ENCODE results near the gene ICA1L. TPM values are rescaled to one million over a fixed set of nuclear protein-coding genes. Genes with fewer than 3 reads are reported as not detected.

Gene ICA1L
- total RNA-seq, 1 experiment from 2014 or later = 0.88 TPM

- DNase-seq (ENCODE audit: low read depth) = no peak
These were observed 88.5 kb downstream of the ICA1L start for GRCh38 chr2:202782940-202783558.

- peak; percentile 92 for DNase-seq (ENCODE audit: low read depth)
These were observed 91.0 kb downstream of the ICA1L start for GRCh38 chr2:202780514-202781021.

- no peak for DNase-seq (ENCODE audit: low read depth)
These were observed 93.3 kb downstream of the ICA1L start for GRCh38 chr2:202778217-202778616.

GRCh38 chr2:202774104-202774503, 97.5 kb downstream of the ICA1L start:
- no peak for DNase-seq (ENCODE audit: low read depth)

- DNase-seq (ENCODE audit: low read depth) = no peak
These were observed 98.1 kb downstream of the ICA1L start for GRCh38 chr2:202773301-202773973.

- no peak for DNase-seq (ENCODE audit: low read depth)
These were observed 99.7 kb downstream of the ICA1L start for GRCh38 chr2:202771741-202772460.

- DNase-seq (ENCODE audit: low read depth) = no peak
These were observed 100.2 kb downstream of the ICA1L start for GRCh38 chr2:202771336-202771735.

- no peak for DNase-seq (ENCODE audit: low read depth)
These were observed 102.4 kb downstream of the ICA1L start for GRCh38 chr2:202769201-202769600.

- no peak for DNase-seq (ENCODE audit: low read depth)
These were observed 103.3 kb downstream of the ICA1L start for GRCh38 chr2:202768273-202768672.

GRCh38 chr2:202765436-202765835, 106.1 kb downstream of the ICA1L start:
- peak; percentile 5 for DNase-seq (ENCODE audit: low read depth)

- no peak for DNase-seq (ENCODE audit: low read depth)
These were observed 106.6 kb downstream of the ICA1L start for GRCh38 chr2:202764991-202765390.

GRCh38 chr2:202763916-202764315, 107.7 kb downstream of the ICA1L start:
- DNase-seq (ENCODE audit: low read depth) = no peak

- DNase-seq (ENCODE audit: low read depth) = no peak
These were observed 109.0 kb downstream of the ICA1L start for GRCh38 chr2:202762556-202762955.

GRCh38 chr2:202760848-202761247, 110.7 kb downstream of the ICA1L start:
- DNase-seq (ENCODE audit: low read depth) = peak; percentile 20

- DNase-seq (ENCODE audit: low read depth) = no peak
These were observed 113.0 kb downstream of the ICA1L start for GRCh38 chr2:202758604-202759003.

- DNase-seq (ENCODE audit: low read depth) = no peak
These were observed 113.4 kb downstream of the ICA1L start for GRCh38 chr2:202758128-202758527.

GRCh38 chr2:202757339-202757738, 114.2 kb downstream of the ICA1L start:
- DNase-seq (ENCODE audit: low read depth) = no peak

GRCh38 chr2:202756598-202756997, 115.0 kb downstream of the ICA1L start:
- DNase-seq (ENCODE audit: low read depth) = no peak

GRCh38 chr2:202754936-202755335, 116.6 kb downstream of the ICA1L start:
- DNase-seq (ENCODE audit: low read depth) = no peak

- no peak for DNase-seq (ENCODE audit: low read depth)
These were observed 119.5 kb downstream of the ICA1L start for GRCh38 chr2:202752071-202752470.

- no peak for DNase-seq (ENCODE audit: low read depth)
These were observed 120.7 kb downstream of the ICA1L start for GRCh38 chr2:202750763-202751427.

- DNase-seq (ENCODE audit: low read depth) = no peak
These were observed 122.1 kb downstream of the ICA1L start for GRCh38 chr2:202749477-202749876.
